WERI-Rb-1 (cell line): ENCODE measurements around the gene OR8B8.
A peak's percentile ranks its signal among the peaks of the same experiment; 100 is the strongest.

Experiments used
- DNase-seq: peaks from one replicate; pipeline ENCODE4 v3.0.0-alpha.2; 2020
- H3K27ac ChIP-seq: fragments of 250-450 bp; sonication (Bioruptor Pico); 2 replicates; pipeline ENCODE4 v1.5.1; 2020; ENCODE audit warnings: mild to moderate bottlenecking, moderate library complexity
- H3K27me3 ChIP-seq: fragments of 250-450 bp; sonication (Bioruptor Pico); 2 replicates; pipeline ENCODE4 v1.5.1; 2021; ENCODE audit warnings: mild to moderate bottlenecking, low read depth, moderate library complexity; ENCODE audit not compliant: insufficient read depth, severe bottlenecking
- H3K36me3 ChIP-seq: fragments of 250-450 bp; sonication (Bioruptor Pico); 2 replicates; pipeline ENCODE4 v1.5.1; 2020; ENCODE audit warnings: mild to moderate bottlenecking, moderate library complexity
- H3K4me3 ChIP-seq: 2 replicates; pipeline ENCODE4 v1.5.1; 2011; ENCODE audit warnings: low read depth, mild to moderate bottlenecking, control low read depth, low read length
- H3K9me3 ChIP-seq: fragments of 250-450 bp; sonication (Bioruptor Pico); 2 replicates; pipeline ENCODE4 v1.5.1; 2021; ENCODE audit warnings: mild to moderate bottlenecking, moderate library complexity; ENCODE audit not compliant: severe bottlenecking
- CTCF ChIP-seq: IDR thresholded peaks from 2 replicates; pipeline ENCODE4 v1.5.1; 2011; ENCODE audit warnings: low read depth, mild to moderate bottlenecking, control low read depth, inconsistent platforms, low read length

OR8B8 gene

GRCh38 chr11:124445646-124446150, at the start of gene OR8B8:
OR8B8 (minus strand) TSS chr11:124445696; CDS start chr11:124441085, 4,611 bp downstream.
- Histone ChIP-seq H3K27me3 (no peaks in the 10 kb centered on the region), H3K4me3 (no peak within 1 kb of the TSS), H3K9me3 (no peaks in the 10 kb centered on the region), H3K27ac (no peak within 1 kb of the TSS), H3K36me3 (no peaks in the 10 kb centered on the region)
- no peak for TF ChIP-seq CTCF
- no peak for DNase-seq

GRCh38 chr11:124493016-124493655, 47.6 kb upstream of the OR8B8 start:
- Histone ChIP-seq H3K9me3 (no peaks in the 10 kb centered on the region), H3K36me3 (no peaks in the 10 kb centered on the region), H3K27me3 (no peaks in the 10 kb centered on the region), H3K27ac (no peak overlapping the region), H3K4me3 (no peak overlapping the region)
- no peak for DNase-seq
- no peak for TF ChIP-seq CTCF

- TF ChIP-seq CTCF = no peak
- DNase-seq = no peak
- no peaks in the 10 kb centered on the region for H3K9me3 ChIP-seq
- H3K27ac ChIP-seq = no peak overlapping the region
- no peaks in the 10 kb centered on the region for H3K36me3 ChIP-seq
- H3K4me3 ChIP-seq = no peak overlapping the region
- no peaks in the 10 kb centered on the region for H3K27me3 ChIP-seq
Observed at GRCh38 chr11:124483422-124483821, 37.9 kb upstream of the OR8B8 start.

- no peak overlapping the region for H3K27ac ChIP-seq
- no peak for TF ChIP-seq CTCF
- no peak overlapping the region; the same call in 1 of the 2 replicates for H3K4me3 ChIP-seq
- H3K27me3 ChIP-seq = no peaks in the 10 kb centered on the region
- DNase-seq = no peak
- H3K36me3 ChIP-seq = no peaks in the 10 kb centered on the region
- H3K9me3 ChIP-seq = no peaks in the 10 kb centered on the region
Observed at GRCh38 chr11:124482362-124483147, 37.1 kb upstream of the OR8B8 start.

GRCh38 chr11:124481365-124482323, 36.1 kb upstream of the OR8B8 start:
- no peak overlapping the region; the same call in 1 of the 2 replicates for H3K27ac ChIP-seq
- no peaks in the 10 kb centered on the region for H3K36me3 ChIP-seq
- peak; percentile 68 for DNase-seq
- no peaks in the 10 kb centered on the region for H3K27me3 ChIP-seq
- peak overlapping the region; percentile 41 for H3K4me3 ChIP-seq
- no peaks in the 10 kb centered on the region for H3K9me3 ChIP-seq
- TF ChIP-seq CTCF = no peak
